NCI-H2196 treated with DMSO at 0.1 percent for 48 hours (cell line): ENCODE measurements around the gene NRAP.

ENCODE experiments used
- DNase-seq: peaks from one replicate; lab custom pipeline; 2025; ENCODE audit not compliant: unreplicated experiment; lab: John Stamatoyannopoulos, UW

NRAP gene

GRCh38 chr10:113663908-113664307 lies at the start of gene NRAP:
NRAP (minus strand) TSS chr10:113664041; CDS start chr10:113663882, 159 bp downstream.
- DNase-seq = no peak

- no peak for DNase-seq
These were observed 49.8 kb upstream of the NRAP start for GRCh38 chr10:113713640-113713982.

GRCh38 chr10:113712755-113713639 lies 49.2 kb upstream of the NRAP start:
- no peak for DNase-seq

- no peak for DNase-seq
These were observed 48.2 kb upstream of the NRAP start for GRCh38 chr10:113712024-113712423.

- DNase-seq = no peak
These were observed 47.3 kb upstream of the NRAP start for GRCh38 chr10:113711142-113711541.

- no peak for DNase-seq
These were observed 45.5 kb upstream of the NRAP start for GRCh38 chr10:113709221-113709838.

GRCh38 chr10:113708640-113709039 lies 44.8 kb upstream of the NRAP start:
- no peak for DNase-seq

GRCh38 chr10:113706623-113707022 lies 42.8 kb upstream of the NRAP start:
- no peak for DNase-seq

- DNase-seq = no peak
These were observed 41.5 kb upstream of the NRAP start for GRCh38 chr10:113705344-113705652.

GRCh38 chr10:113704637-113705343 lies 40.9 kb upstream of the NRAP start:
- DNase-seq = no peak

- DNase-seq = no peak
These were observed 33.8 kb upstream of the NRAP start for GRCh38 chr10:113697595-113697994.

- no peak for DNase-seq
These were observed 31.9 kb upstream of the NRAP start for GRCh38 chr10:113695691-113696090.

GRCh38 chr10:113693348-113693747 lies 29.5 kb upstream of the NRAP start:
- no peak for DNase-seq

- DNase-seq = no peak
These were observed 28.4 kb upstream of the NRAP start for GRCh38 chr10:113692271-113692670.

- no peak for DNase-seq
These were observed 27.5 kb upstream of the NRAP start for GRCh38 chr10:113691381-113691780.

GRCh38 chr10:113690749-113691148 lies 26.9 kb upstream of the NRAP start:
- no peak for DNase-seq

- no peak for DNase-seq
These were observed 25.7 kb upstream of the NRAP start for GRCh38 chr10:113689574-113689973.

- DNase-seq = no peak
These were observed 25.2 kb upstream of the NRAP start for GRCh38 chr10:113689057-113689456.

GRCh38 chr10:113687037-113687436 lies 23.2 kb upstream of the NRAP start:
- no peak for DNase-seq

- no peak for DNase-seq
These were observed 22.2 kb upstream of the NRAP start for GRCh38 chr10:113686028-113686427.

GRCh38 chr10:113683300-113683699 lies 19.5 kb upstream of the NRAP start:
- no peak for DNase-seq
